ENCODE data around the gene ARHGAP35.
"Not testable (repeated sequence)": the region's sequence is repeated elsewhere in the genome, so short reads cannot be mapped to it uniquely, and the experiment has no call there.

ARHGAP35 gene

GRCh38 chr19:46871173-46871572 lies 10.4 kb downstream of the ARHGAP35 start:
- ATAC-seq, DNase-seq: not testable (repeated sequence)

- no peak for DNase-seq
- ATAC-seq: no peak
Measured at GRCh38 chr19:46872967-46873366, 12.2 kb downstream of the ARHGAP35 start.

GRCh38 chr19:46875234-46875633 lies 14.4 kb downstream of the ARHGAP35 start:
- ATAC-seq (no peak), DNase-seq (no peak)

DNA sequence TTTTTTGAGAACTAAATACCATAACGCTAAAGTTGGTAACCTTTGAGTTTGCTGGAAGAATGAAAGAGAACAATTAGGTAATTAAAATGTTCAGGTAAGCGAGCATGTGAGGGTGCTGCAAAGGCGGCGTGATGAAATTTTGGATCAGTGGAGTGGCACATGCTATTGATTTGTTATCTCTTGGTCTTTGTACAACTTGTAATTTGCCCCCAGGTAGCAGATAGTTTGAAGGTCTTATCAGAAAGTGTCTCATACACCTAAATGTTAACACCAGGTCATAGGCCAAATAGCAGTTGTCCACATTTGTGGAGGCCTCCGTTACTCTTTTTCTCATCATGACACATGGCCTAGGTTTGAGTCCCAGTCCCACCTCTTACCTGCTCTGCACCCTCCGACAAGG lies 14.9 kb downstream of the ARHGAP35 start:
- no peak for ATAC-seq
- no peak for DNase-seq

DNA sequence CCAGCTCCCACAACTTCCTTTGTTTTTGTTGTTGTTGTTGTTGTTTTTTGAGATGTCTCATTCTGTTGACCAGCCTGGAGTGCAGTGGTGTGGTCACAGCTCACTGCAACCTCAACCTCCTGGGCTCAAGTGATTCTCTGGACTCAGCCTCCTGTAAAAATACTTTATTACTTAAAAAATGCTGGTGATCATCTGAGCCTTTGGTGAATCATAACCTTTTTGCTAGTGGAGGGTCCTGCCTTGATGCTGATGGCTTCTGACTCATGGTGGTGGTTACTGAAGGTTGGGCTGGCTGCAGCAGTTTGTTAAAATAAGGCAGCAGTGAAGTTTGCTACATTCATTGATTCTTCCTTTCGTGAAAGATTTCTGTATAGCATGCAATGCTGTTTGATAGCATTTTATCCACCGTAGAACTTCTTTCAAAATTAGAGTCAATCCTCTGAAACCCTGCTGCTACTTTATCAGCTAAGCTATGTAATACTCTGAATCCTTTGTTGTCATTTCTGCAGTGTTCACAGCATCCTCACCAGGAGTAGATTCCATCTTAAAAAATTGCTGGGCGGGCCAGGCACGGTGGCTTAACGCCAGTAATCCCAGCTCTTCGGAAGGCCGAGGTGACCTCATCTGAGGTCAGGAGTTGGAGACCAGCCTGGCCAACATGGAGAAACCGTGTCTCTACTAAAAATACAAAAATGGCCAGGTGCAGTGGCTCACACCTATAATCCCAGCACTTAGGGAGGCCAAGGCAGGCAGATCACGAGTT lies 18.0 kb downstream of the ARHGAP35 start:
- ATAC-seq (peak; percentile 81), DNase-seq (no peak)

- ATAC-seq: no peak
- no peak for DNase-seq
Measured at GRCh38 chr19:46880431-46880830, 19.6 kb downstream of the ARHGAP35 start.

- ATAC-seq (no peak), DNase-seq (no peak)
Measured at GRCh38 chr19:46881092-46881491, 20.3 kb downstream of the ARHGAP35 start.

DNA sequence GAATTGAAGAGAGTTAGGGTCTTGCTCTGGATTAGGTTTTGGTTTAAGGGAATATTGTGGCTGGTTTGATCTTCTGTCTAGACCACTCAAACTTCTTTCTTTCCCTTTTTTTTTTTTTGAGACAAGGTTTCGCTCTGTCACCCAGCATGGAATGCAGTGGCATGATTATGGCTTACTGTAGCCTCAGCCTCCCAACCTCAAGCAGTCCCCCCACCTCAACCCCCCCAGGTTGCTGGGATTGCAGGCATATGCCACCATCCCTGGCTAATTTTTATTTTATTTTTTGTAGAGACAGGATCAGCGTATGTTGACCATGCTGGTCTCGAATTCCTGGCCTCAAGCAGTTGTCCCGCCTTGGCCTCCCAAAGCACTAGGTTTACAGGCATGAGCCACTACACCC lies 21.2 kb downstream of the ARHGAP35 start:
- DNase-seq: no peak
- no peak for ATAC-seq

GRCh38 chr19:46882751-46883150 lies 22.0 kb downstream of the ARHGAP35 start:
- ATAC-seq, DNase-seq: not testable (repeated sequence)

DNA sequence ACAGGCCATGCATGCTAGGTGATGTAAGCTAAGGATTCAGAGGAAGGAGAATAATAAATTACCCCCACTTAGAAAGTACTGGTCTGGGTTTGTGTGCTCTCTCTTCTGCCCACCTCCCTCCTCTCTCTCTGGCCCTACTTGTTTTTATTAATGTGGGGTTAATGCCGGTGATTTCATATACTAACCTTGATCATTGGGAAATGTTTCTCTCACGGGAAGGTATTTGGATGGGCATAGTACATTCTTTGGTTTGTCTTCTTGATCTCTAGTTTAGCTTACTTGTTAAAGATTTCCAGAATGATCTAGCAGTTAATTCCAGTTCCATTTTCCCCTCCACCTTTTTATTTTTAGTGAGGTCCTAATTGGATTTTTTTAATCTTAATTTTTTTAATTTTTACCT lies 24.6 kb downstream of the ARHGAP35 start:
- DNase-seq: no peak
- ATAC-seq: no peak

DNA sequence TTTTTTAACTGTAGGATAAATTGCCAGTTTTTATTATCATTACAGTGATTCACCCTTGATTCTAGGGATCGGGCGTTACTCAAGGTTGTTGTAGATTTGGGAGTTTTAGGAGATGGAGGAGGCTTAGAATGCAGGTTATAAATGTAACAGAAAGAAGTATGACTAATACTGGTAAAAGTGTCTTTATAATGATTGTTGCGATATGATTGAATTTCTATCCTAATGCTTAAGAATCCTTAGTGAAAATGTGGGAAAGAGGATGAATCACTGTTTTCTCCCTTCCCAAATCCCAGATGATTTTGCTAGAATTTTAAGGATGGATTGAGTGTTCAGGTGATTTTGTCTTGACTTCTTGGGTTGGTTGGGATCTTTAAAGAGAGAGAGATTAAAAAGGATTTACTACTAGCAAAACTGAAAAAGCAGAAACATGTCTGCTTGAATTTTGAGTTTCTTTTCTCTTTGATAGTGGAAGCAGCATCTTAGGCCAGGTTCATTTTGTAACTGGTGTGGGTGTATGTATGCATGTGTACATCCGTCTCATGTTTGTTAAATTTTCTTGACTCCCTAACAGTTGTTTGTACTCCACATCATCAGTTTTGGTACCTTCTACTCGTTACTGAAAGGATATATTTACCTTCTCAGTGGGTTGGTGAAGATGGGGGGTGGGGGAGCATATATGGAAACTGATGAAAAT lies 25.9 kb downstream of the ARHGAP35 start:
- no peak for ATAC-seq
- DNase-seq: no peak

- DNase-seq: no peak
- no peak for ATAC-seq
Measured at GRCh38 chr19:46887240-46887782, 26.5 kb downstream of the ARHGAP35 start.

- DNase-seq (no peak), ATAC-seq (no peak)
Measured at GRCh38 chr19:46890423-46891170, 29.8 kb downstream of the ARHGAP35 start.

DNA sequence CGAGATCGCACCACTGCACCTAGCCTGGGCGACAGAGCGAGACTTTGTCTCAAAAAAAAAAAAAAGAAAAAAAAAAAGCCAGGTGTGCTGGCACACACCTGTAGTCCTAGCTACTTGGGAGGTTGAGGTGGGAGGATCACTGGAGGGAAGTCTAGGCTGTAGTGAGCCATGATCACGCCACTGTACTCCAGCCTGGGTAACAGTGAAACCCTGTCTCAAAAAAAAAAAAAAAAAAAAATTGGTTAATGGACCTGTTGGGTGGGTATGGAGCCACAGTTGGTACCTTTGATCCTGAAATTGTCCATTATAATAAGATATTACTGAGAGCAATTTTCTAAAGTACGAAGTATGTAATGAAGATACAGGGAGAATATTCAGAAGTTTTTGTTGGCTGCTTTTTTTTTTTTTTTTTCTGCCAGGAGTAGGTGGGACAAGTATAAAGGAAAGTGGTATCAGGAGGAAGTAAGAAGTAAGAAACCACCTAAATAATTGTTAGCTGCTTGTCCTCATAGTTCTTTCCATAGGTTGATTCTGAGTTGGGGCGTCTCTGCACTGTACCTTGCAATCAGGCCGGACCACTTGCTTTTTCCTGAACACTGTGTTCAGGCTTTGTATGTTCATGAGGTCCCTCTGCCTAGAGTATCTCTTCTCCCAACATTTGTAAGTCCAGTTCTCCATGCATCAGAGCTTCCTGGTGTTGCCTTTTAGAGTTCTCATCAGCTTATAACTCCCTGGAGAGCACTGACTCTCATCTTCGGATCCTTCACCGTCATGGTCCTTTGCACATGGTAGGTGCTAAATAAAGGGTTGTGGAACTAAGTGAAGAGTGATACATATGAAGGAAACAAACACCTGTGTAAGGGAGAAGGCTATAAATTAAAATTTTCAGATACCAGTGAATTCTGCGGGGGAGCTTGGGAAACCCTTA lies 31.7 kb downstream of the ARHGAP35 start:
- no peak for DNase-seq
- no peak for ATAC-seq

DNA sequence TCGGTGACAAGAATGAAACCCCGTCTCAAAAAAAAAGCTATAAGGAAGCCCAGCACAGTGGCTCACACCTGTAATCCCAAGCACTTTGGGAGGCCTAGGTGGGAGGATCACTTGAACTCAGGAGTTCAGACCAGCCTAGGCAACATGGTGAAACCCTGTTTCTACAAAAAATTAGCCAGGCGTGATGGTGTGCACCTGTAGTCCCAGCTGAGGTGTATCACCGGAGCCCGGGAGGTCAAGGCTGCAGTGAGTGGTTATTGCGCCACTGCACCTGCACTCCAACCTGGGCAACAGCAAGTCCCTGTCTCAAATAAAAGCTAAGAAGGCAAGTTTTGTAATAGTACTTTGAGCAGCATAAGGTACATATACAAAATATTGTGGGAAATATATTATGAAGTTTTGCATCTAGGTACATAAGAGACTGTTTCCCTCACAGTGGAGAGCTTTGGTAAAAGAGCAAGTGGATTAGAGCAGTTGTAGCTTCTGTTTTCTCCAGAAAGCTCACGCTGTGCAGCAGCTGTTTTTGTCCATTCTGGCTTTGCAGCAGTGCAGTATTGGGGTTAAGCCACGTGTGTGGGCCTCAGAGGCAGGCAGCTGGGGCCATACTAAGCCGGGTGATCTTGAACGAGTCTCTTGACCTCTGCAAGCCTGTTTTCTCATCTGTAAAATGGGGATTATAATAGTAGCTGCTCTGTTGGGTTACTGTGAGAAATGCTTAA lies 35.4 kb downstream of the ARHGAP35 start:
- ATAC-seq (no peak), DNase-seq (no peak)

DNA sequence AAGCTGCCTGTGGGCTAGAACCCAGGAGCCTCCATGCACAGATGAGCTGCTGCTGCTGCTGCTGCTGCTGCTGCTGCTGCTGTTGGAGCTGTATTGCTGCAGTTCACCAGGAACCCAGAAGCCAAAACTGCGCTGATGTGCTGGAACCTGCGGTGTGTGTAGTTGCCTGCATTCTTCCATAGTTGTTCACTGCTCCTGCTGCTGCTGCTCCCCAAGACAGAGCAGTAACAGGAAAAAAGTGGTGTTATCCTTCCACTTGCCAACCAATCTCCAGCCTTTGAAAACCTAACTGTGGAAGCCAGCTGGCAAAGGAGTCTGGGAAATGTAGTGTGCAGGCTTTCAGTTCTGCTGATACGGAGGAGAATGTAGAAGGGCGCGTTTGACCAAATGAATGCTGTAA lies 37.9 kb downstream of the ARHGAP35 start:
- no peak for ATAC-seq
- no peak for DNase-seq

- DNase-seq (no peak), ATAC-seq (no peak)
Measured at GRCh38 chr19:46900341-46900740, 39.5 kb downstream of the ARHGAP35 start.

- DNase-seq: no peak
- no peak for ATAC-seq
Measured at GRCh38 chr19:46901701-46902401, 41.1 kb downstream of the ARHGAP35 start.

GRCh38 chr19:46902402-46902766 lies 41.6 kb downstream of the ARHGAP35 start:
- no peak for ATAC-seq

DNA sequence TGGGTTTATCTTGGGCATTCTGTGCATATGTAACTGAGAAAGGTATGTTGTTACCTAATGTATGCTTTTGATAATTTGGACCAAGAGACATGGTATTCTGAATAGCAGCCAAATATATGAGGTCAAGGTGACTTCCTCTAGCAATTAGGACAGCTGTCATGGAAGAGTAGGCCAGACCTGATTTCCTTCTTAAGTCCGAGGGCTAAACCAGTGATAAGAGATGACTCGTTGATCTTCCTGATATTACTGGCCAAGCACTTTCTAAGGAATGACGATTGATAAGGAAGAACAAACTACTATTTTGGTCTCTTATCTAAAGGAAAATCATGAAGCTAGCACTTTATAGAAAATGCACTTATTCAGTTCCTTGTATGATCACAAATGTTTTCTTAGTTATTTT lies 42.7 kb downstream of the ARHGAP35 start:
- ATAC-seq (no peak), DNase-seq (no peak)

More at GRCh38 chr19:46902402-46902766, 41.6 kb downstream of the ARHGAP35 start:
- no peak for DNase-seq
